Measurements from ENCODE around the gene HOXA10. TPM values are rescaled to one million over a fixed set of nuclear protein-coding genes. Genes with fewer than 3 reads are reported as not detected.
A peak's percentile ranks its signal among the peaks of the same experiment; 100 is the strongest.

HOXA10 gene
- total and polyA plus RNA-seq, 4 donors, result 1.5 to 11.2 (median 3.5) TPM

DNA sequence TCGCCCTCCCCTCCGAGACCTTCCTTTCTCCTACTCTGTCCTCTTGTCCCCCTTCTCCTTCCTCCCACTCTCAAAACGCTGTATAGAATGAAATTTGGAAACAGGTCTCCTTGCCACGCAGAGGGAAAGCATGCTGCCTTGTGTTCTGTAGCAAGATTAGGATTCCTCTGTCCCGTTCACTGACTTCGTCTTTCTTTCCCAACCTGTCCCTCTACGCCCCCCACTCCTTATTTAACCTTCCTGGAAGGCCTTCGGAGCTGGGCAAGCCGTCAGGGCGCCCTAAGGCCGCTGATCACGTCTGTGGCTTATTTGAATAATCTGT, 10.1 kb downstream of the HOXA10 start:
- Histone ChIP-seq H3K27ac (ENCODE audit: low read depth in 1 of 2, low read length in 2 of 2) (no peak overlapping the region), H3K9me3 (ENCODE audit: control insufficient read depth, low read length) (no peaks in the 10 kb centered on the region), H3K27me3 (ENCODE audit: control insufficient read depth in 1 of 2, insufficient read depth in 2 of 2, low read length in 1 of 2) (no peaks in the 10 kb centered on the region), H3K4me3 (ENCODE audit: low read length in 2 of 2) (no peak overlapping the region), H3K36me3 (ENCODE audit: control insufficient read depth in 1 of 2, insufficient read depth in 2 of 2, low read length in 1 of 2) (no peaks in the 10 kb centered on the region), H3K4me1 (ENCODE audit: control insufficient read depth in 1 of 2, insufficient read depth in 2 of 2, low read length in 2 of 2) (no peaks in the 10 kb centered on the region)
- DNase-seq (no peak), ATAC-seq (ENCODE audit: low FRiP score) (no peak)
- intact Hi-C loops (cut with DNase I), result loop anchor here (5.0 to 10.0 kb wide), 3 partner anchors 482 to 959 kb away; partner anchors contain the start of genes CBX3 (in 1 of the 2) and HNRNPA2B1 (in 1 of the 2)
- WGBS, 2 donors, result 72 to 86% methylated on average over 12 of the region's 12 CpGs

DNA sequence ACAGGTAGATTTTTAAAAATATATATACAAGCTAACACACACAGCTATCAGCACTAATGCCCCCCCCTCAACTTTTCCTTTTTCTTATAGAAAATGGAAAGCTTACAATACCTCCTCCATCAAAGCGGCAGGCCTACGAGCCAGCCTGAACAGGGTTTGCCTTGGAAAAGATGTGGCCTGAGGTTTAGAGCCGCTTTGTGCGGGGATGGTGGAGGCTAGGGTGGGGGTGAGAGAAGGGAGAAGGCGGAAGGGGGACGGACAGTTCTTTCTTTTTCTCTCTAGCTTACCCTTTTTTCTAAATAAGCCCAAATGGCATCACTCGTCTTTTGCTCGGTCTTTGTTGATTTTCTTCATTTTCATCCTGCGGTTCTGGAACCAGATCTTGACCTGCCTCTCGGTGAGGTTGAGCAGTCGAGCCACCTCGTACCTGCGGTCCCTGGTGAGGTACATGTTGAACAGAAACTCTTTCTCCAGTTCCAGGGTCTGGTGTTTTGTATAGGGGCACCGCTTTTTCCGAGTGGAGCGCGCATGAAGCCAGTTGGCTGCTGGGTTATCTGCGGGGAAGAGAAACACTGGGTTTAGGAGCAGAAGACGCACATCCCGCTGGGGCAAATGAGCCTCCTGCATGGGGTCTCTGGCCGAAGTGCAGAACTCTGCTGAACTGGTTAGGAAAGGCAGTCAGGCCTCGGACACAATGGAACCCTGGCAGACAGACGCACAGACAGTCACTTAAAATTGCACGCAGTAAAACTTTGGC, 10.7 kb downstream of the HOXA10 start:
- no peaks in the 10 kb centered on the region for H3K9me3 ChIP-seq (ENCODE audit: control insufficient read depth, low read length)
- no peaks in the 10 kb centered on the region for H3K36me3 ChIP-seq (ENCODE audit: control insufficient read depth in 1 of 2, insufficient read depth in 2 of 2, low read length in 1 of 2)
- no peaks in the 10 kb centered on the region for H3K4me1 ChIP-seq (ENCODE audit: control insufficient read depth in 1 of 2, insufficient read depth in 2 of 2, low read length in 2 of 2)
- H3K27me3 ChIP-seq (ENCODE audit: control insufficient read depth in 1 of 2, insufficient read depth in 2 of 2, low read length in 1 of 2), result no peaks in the 10 kb centered on the region
- 85 to 94% methylated on average over 24 of the region's 24 CpGs for WGBS, 2 donors
- ATAC-seq (ENCODE audit: low FRiP score), result no peak
- DNase-seq, result peak; percentile 15 to 66
- no peak overlapping the region for H3K27ac ChIP-seq (ENCODE audit: low read depth in 1 of 2, low read length in 2 of 2)
- intact Hi-C loops (cut with DNase I), result loop anchor here (5.0 to 10.0 kb wide), 3 partner anchors 481 to 959 kb away; partner anchors contain the start of genes CBX3 (in 1 of the 2) and HNRNPA2B1 (in 1 of the 2)
- no peak overlapping the region for H3K4me3 ChIP-seq (ENCODE audit: low read length in 2 of 2)

DNA sequence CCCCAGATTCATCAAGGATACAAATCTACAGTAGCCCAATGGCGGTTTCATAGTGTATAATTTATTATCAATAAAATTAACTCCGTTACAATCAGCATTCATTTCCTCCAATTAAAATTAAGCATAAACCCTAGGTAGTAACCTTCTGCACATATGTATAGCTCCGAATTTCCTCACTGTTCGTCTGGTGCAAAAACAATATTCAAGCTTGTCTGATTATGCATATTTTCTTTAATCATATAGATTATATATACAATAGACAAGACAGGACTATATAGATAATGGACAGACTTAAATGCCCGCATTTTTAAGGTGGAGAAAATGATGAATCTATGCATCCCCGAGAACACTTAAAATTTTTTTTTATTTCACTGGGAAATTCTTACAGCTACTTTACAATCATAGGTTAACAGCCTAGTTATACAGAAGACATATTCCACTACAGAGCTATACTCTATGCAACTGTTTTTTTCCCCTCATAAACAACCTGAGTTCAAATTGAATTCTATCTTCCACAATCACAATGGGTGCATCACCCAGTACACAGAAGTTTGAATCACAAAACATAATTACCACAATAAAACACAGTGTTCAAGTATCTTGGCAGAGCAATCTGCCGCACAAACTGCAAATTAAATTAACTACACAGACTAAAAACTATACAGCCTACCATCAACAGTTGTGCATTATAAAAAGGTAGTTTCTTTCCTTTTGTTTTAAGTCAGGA, 11.4 kb downstream of the HOXA10 start:
- Histone ChIP-seq H3K9me3 (ENCODE audit: control insufficient read depth, low read length) (no peaks in the 10 kb centered on the region), H3K4me3 (ENCODE audit: low read length in 2 of 2) (no peak overlapping the region), H3K27me3 (ENCODE audit: control insufficient read depth in 1 of 2, insufficient read depth in 2 of 2, low read length in 1 of 2) (no peaks in the 10 kb centered on the region), H3K4me1 (ENCODE audit: control insufficient read depth in 1 of 2, insufficient read depth in 2 of 2, low read length in 2 of 2) (no peaks in the 10 kb centered on the region), H3K36me3 (ENCODE audit: control insufficient read depth in 1 of 2, insufficient read depth in 2 of 2, low read length in 1 of 2) (no peaks in the 10 kb centered on the region), H3K27ac (ENCODE audit: low read depth in 1 of 2, low read length in 2 of 2) (no peak overlapping the region)
- intact Hi-C loops (cut with DNase I), result loop anchor here (5.0 to 10.0 kb wide), 3 partner anchors 480 to 958 kb away; partner anchors contain the start of genes CBX3 (in 1 of the 2) and HNRNPA2B1 (in 1 of the 2)
- WGBS, 2 donors, result 87 to 95% methylated on average over 7 of the region's 7 CpGs
- ATAC-seq (ENCODE audit: low FRiP score) (no peak), DNase-seq (no peak)

DNA sequence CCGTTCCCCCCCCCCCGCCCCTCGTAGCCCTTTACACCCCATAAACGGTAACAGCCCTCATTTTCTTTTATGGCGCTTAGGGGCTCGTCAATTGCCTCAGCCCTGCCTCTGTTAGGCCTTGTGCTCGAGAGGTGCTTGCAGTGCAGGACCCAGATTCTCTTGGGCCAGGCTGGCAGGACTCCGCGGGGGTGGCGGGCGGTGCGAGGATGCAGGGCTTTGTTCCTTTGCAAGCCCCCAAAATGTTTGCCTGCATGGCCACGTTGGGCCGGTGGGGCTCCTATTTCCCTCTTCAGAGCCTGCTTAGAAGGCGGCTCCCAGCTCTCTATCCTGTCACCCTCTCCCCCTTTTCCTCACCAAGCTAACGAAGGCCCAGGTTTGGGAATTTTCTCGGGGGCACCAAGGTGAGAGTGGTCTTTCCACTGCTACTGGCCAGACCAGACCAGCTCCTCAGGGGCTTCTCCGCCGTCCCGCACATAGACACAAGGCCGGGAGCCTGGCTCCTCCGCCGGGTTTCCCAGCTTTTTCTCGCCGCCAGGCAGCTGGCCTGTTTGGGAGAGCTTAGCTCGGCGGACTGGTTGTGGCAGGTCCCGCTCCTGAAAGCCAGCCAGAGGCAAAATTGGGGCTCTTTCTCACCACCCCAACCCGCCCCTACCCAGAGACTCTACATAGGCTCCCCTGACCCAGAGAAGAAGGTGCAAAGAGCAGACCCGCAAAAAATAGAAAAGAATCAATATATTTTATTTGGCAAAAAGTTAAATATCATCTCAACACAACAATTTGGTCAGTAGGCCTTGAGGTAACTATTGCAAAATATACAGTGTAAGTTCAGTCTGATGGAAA, 12.2 kb downstream of the HOXA10 start:
- Histone ChIP-seq H3K27me3 (ENCODE audit: control insufficient read depth in 1 of 2, insufficient read depth in 2 of 2, low read length in 1 of 2) (no peaks in the 10 kb centered on the region), H3K36me3 (ENCODE audit: control insufficient read depth in 1 of 2, insufficient read depth in 2 of 2, low read length in 1 of 2) (no peaks in the 10 kb centered on the region), H3K27ac (ENCODE audit: low read depth in 1 of 2, low read length in 2 of 2) (no peak overlapping the region), H3K4me3 (ENCODE audit: low read length in 2 of 2) (no peak overlapping the region), H3K4me1 (ENCODE audit: control insufficient read depth in 1 of 2, insufficient read depth in 2 of 2, low read length in 2 of 2) (no peaks in the 10 kb centered on the region), H3K9me3 (ENCODE audit: control insufficient read depth, low read length) (no peaks in the 10 kb centered on the region)
- 68 to 81% methylated on average over 26 to 30 of the region's 30 CpGs for WGBS, 2 donors
- ATAC-seq (ENCODE audit: low FRiP score), result no peak
- DNase-seq, result peak in 1 of 2 donors; percentile 78
- intact Hi-C loops (cut with DNase I), result loop anchor here (2.0 to 10.0 kb wide), 4 partner anchors 480 to 957 kb away; partner anchors contain the start of genes CBX3 (in 1 of the 2) and HNRNPA2B1 (in 1 of the 2)

DNA sequence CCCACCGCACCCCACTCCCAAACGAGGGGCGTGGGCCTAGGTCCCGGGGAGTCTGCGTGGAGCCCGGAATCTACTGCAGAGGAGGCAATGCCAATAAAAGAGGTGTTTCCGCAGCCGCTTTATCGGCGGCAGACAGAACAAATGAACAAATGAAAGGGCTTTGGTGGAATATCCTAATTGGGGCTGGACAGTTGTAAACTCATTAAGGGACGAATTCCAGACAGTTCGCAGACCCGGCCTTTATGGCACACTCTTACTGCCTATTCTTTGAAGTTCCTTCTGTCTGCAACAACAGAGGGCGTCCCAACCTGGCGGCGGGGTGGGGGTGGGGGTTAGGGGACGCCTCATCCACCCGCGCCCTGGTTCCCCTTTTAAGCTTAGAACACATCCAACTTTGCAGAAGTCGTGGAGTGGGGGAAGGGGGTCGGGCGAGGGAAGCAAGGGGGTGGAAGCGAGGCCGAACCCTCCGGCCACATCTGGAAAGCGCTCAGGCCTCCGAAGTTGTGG, 12.9 kb downstream of the HOXA10 start:
- Histone ChIP-seq H3K36me3 (ENCODE audit: control insufficient read depth in 1 of 2, insufficient read depth in 2 of 2, low read length in 1 of 2) (no peaks in the 10 kb centered on the region), H3K4me1 (ENCODE audit: control insufficient read depth in 1 of 2, insufficient read depth in 2 of 2, low read length in 2 of 2) (no peaks in the 10 kb centered on the region), H3K4me3 (ENCODE audit: low read length in 2 of 2) (no peak overlapping the region), H3K9me3 (ENCODE audit: control insufficient read depth, low read length) (no peaks in the 10 kb centered on the region), H3K27me3 (ENCODE audit: control insufficient read depth in 1 of 2, insufficient read depth in 2 of 2, low read length in 1 of 2) (no peaks in the 10 kb centered on the region), H3K27ac (ENCODE audit: low read depth in 1 of 2, low read length in 2 of 2) (no peak overlapping the region)
- 11 to 20% methylated on average over 19 to 27 of the region's 27 CpGs for WGBS, 2 donors
- no peak for ATAC-seq (ENCODE audit: low FRiP score)
- DNase-seq, result peak in 1 of 2 donors; percentile 77
- intact Hi-C loops (cut with DNase I), result loop anchor here (2.0 to 10.0 kb wide), 4 partner anchors 479 to 956 kb away; partner anchors contain the start of genes CBX3 (in 1 of the 2) and HNRNPA2B1 (in 1 of the 2)

DNA sequence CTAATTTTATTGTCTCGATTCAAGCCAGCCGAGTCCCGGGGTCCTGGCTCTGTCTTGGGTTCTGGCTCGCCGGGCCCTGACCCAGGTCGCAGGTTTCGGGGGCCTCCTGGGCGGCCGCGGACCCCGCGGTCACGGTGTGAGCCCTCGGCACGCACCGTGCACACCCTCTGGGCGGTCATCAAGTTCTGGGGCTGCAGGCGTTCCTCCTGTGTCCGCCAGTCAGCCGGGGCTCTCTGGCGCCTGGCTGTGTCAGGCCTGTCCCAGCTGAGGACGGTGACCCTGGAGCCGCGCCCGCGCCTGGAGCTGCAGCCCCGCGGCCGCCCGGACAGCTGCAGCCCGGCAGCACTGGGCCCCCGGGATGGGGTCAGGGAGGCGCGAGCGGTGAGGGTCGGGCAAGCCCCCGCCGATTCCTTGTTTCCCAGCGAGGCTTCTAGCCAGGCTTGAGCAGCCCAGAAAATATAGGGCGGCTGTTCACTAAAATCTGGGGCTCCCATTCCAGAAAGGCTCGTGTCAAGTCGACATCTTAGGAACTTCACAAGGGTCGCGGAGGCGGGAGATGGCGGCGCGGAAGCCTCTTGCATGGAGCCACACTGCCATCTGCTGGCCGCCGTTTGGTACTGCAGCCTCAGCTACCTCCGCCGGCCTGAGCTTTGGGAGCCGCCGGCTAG, 13.4 kb downstream of the HOXA10 start:
- H3K9me3 ChIP-seq (ENCODE audit: control insufficient read depth, low read length), result no peaks in the 10 kb centered on the region
- ATAC-seq (ENCODE audit: low FRiP score) (peak; percentile 84), DNase-seq (peak; percentile 90 to 96)
- intact Hi-C loops (cut with DNase I), result loop anchor here (2.0 to 10.0 kb wide), 4 partner anchors 478 to 956 kb away; partner anchors contain the start of genes CBX3 (in 1 of the 2) and HNRNPA2B1 (in 1 of the 2)
- no peak overlapping the region for H3K27ac ChIP-seq (ENCODE audit: low read depth in 1 of 2, low read length in 2 of 2)
- H3K4me1 ChIP-seq (ENCODE audit: control insufficient read depth in 1 of 2, insufficient read depth in 2 of 2, low read length in 2 of 2), result no peaks in the 10 kb centered on the region
- H3K36me3 ChIP-seq (ENCODE audit: control insufficient read depth in 1 of 2, insufficient read depth in 2 of 2, low read length in 1 of 2), result no peaks in the 10 kb centered on the region
- H3K4me3 ChIP-seq (ENCODE audit: low read length in 2 of 2), result peak overlapping the region; percentile 33 to 45
- H3K27me3 ChIP-seq (ENCODE audit: control insufficient read depth in 1 of 2, insufficient read depth in 2 of 2, low read length in 1 of 2), result no peaks in the 10 kb centered on the region
- WGBS, 2 donors, result 4 to 9% methylated on average over 52 to 54 of the region's 54 CpGs

DNA sequence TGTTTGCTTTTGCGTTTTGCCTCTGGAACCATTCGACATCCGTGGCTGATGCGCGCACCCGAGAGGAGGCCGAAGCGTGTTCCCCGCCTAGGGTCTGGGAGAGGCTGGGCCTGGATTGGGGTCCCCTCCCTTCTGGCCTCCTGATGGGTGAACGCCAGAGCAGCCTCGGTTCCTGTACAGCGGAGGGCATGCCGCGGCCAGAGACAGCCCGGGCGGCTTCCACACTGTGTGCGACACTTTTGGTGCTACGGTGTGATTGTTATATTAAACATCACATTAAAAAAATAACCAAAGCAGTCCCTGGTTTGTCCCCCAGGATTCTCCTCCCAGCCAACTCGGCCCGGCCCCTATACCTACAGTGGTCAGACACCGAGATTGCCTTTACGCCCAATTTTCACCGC, 14.0 kb downstream of the HOXA10 start:
- no peaks in the 10 kb centered on the region for H3K27me3 ChIP-seq (ENCODE audit: control insufficient read depth in 1 of 2, insufficient read depth in 2 of 2, low read length in 1 of 2)
- no peaks in the 10 kb centered on the region for H3K9me3 ChIP-seq (ENCODE audit: control insufficient read depth, low read length)
- intact Hi-C loops (cut with DNase I), result loop anchor here (2.0 to 10.0 kb wide), 4 partner anchors 478 to 955 kb away; partner anchors contain the start of genes CBX3 (in 1 of the 2) and HNRNPA2B1 (in 1 of the 2)
- H3K4me3 ChIP-seq (ENCODE audit: low read length in 2 of 2), result no peak overlapping the region
- DNase-seq (peak in 1 of 2 donors; percentile 73), ATAC-seq (ENCODE audit: low FRiP score) (no peak)
- 73 to 93% methylated on average over 23 of the region's 23 CpGs for WGBS, 2 donors
- H3K27ac ChIP-seq (ENCODE audit: low read depth in 1 of 2, low read length in 2 of 2), result no peak overlapping the region
- no peaks in the 10 kb centered on the region for H3K36me3 ChIP-seq (ENCODE audit: control insufficient read depth in 1 of 2, insufficient read depth in 2 of 2, low read length in 1 of 2)
- H3K4me1 ChIP-seq (ENCODE audit: control insufficient read depth in 1 of 2, insufficient read depth in 2 of 2, low read length in 2 of 2), result peaks cover 0 to 2% of the 10 kb centered on the region in 2 donors

Data from aorta (tissue), 5 donors.